ENCODE results near the gene COX20. TPM values are rescaled to one million over a fixed set of nuclear protein-coding genes. Genes with fewer than 3 reads are reported as not detected.

The COX20 gene
- total RNA-seq, 1 donor from 2014 or later: 10.4 TPM

DNA sequence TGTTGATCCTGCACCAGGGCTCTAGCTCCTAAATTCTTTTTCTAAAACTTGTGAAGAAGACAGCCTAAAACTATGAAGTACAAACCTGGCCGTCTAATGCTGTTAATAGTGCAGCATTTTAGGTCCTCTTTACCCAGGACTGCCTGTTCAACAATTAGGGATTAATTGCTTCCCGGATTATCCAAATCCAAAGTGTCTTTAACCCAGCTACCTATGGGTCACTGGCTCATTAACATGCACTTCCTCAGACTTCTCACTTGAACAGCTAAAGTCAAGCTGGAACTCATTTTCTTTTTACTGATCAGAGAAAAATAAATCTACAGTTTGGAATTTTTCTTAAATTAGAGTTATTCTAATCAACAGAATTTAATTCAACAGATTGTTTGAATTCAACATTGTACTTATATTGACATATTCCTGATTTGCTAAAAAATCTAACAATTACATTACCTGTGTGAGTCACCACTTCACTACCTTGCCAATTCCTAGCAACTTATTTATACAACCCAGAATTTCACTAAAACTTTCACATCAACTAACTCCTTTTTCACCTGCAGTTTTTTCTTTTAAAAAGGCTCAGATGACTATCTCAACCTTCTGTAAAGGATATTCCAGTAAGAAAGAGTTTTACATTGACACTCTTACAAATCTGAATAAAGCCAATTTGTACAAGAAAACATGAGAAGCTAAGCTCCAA, 25.6 kb downstream of the COX20 start:
- H3K36me3 ChIP-seq (ENCODE audit: control insufficient read depth in 3 of 3, insufficient read depth in 3 of 3, low read length in 3 of 3): peaks cover 28 to 54% (median 52%) of the 10 kb centered on the region in 3 donors

DNA sequence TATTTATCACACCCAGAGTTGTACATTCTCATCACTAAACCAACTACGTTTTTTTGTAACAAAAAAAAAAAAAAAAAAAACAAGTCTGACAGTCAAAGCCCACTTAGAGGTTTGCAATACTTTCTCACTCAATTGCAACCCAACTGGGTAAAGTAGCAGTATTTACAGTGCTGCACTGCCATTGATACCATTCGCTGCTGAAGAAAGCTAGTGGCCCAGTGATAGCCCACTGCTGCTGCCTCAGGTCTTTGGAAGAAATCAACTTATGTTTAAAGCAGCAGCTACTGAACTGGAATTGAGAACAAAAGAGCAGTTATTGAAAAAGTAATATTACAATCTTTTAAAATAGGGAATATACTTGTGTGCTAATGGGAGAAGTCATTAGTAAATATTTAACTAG, 26.2 kb downstream of the COX20 start:
- Histone ChIP-seq H3K36me3 (ENCODE audit: control insufficient read depth in 3 of 3, insufficient read depth in 3 of 3, low read length in 3 of 3) (peaks cover 24 to 48% (median 46%) of the 10 kb centered on the region in 3 donors), H3K4me1 (ENCODE audit: control insufficient read depth in 3 of 3, insufficient read depth in 3 of 3, low read length in 3 of 3) (peaks cover 28 to 56% (median 50%) of the 10 kb centered on the region in 3 donors), H3K4me3 (ENCODE audit: low read length in 3 of 3) (peak overlapping the region; percentile 78 to 96 (median 83)), H3K27me3 (ENCODE audit: control insufficient read depth in 3 of 3, insufficient read depth in 3 of 3, low read length in 3 of 3) (no peaks in the 10 kb centered on the region), H3K9ac (ENCODE audit: low read depth in 1 of 3, low read length in 3 of 3) (peak overlapping the region; percentile 69 to 90 (median 76)), H3K27ac (ENCODE audit: low read depth, low read length) (peak overlapping the region; percentile 100), H3K9me3 (ENCODE audit: control insufficient read depth in 3 of 3, low read length in 3 of 3) (no peaks in the 10 kb centered on the region)

More for the DNA sequence above, 25.6 kb downstream of the COX20 start:
- peaks cover 28 to 51% (median 50%) of the 10 kb centered on the region in 3 donors for H3K4me1 ChIP-seq (ENCODE audit: control insufficient read depth in 3 of 3, insufficient read depth in 3 of 3, low read length in 3 of 3)
- no peaks in the 10 kb centered on the region for H3K9me3 ChIP-seq (ENCODE audit: control insufficient read depth in 3 of 3, low read length in 3 of 3)
- H3K27me3 ChIP-seq (ENCODE audit: control insufficient read depth in 3 of 3, insufficient read depth in 3 of 3, low read length in 3 of 3): no peaks in the 10 kb centered on the region
- peak overlapping the region; percentile 0 for H3K27ac ChIP-seq (ENCODE audit: low read depth, low read length)
- H3K4me3 ChIP-seq (ENCODE audit: low read length in 3 of 3): peak overlapping the region; percentile 22 to 96 (median 78)
- peak overlapping the region; percentile 40 to 76 (median 69) for H3K9ac ChIP-seq (ENCODE audit: low read depth in 1 of 3, low read length in 3 of 3)

DNA sequence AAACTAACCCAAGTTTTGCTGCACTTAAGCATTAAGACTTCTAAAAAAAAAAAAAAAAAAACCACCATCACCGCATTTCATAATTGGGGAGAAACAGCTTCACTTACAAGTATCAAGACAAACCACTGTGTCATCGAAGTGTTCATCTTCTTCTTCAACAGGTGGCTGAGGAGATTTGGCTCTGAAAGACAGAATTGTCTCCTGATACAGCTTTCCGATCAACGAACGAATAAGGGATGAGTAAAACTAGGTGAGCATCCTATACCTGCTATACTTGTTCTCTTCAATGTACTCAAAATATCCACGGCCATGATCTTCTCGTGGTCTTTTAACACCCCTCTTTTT, 26.9 kb downstream of the COX20 start:
- H3K27ac ChIP-seq (ENCODE audit: low read depth, low read length): peak overlapping the region; percentile 100
- no peaks in the 10 kb centered on the region for H3K27me3 ChIP-seq (ENCODE audit: control insufficient read depth in 3 of 3, insufficient read depth in 3 of 3, low read length in 3 of 3)
- peak overlapping the region; percentile 78 to 96 (median 83) for H3K4me3 ChIP-seq (ENCODE audit: low read length in 3 of 3)
- peaks cover 23 to 41% (median 40%) of the 10 kb centered on the region in 3 donors for H3K36me3 ChIP-seq (ENCODE audit: control insufficient read depth in 3 of 3, insufficient read depth in 3 of 3, low read length in 3 of 3)
- H3K9ac ChIP-seq (ENCODE audit: low read depth in 1 of 3, low read length in 3 of 3): peak overlapping the region; percentile 76 to 90 (median 89)
- no peaks in the 10 kb centered on the region for H3K9me3 ChIP-seq (ENCODE audit: control insufficient read depth in 3 of 3, low read length in 3 of 3)
- H3K4me1 ChIP-seq (ENCODE audit: control insufficient read depth in 3 of 3, insufficient read depth in 3 of 3, low read length in 3 of 3): peaks cover 28 to 59% (median 50%) of the 10 kb centered on the region in 3 donors

DNA sequence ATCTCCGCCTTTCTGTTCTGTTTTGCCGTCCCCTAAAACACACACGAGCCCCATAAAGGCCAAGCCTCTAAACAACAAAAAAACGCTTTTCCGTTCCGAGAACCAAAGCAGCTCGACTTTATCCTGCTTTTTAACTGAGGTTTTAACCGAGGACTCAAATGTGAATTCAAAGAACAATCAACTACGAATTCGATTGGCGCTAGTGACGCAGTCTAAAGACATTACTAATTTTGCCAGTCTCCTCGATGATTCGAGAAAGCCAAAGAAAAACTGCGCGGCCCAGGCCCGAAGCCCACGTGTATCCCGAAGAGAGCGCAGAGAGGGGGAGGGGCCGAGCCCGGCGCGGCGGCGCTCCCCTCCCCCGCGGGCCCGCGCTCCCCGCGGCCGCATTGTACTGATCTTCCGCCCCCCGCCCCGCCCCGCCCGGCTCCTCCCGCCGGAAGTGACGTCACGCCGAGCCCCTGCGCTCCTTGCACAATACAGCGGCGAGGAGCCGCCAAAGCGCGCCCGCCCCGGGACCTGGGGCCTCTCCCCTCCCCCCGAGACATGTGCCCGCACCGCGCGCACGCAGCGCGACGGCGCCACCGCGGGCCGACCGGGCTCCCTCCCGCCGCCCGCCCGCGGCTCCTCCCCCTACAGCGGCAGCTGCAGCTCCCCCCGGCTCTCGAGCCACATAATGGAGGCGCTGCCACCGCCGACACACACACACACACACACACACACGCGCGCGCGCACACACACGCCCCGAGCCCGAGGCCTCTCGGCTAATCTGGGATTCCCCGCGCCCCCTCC, 27.4 kb downstream of the COX20 start:
- Histone ChIP-seq H3K9ac (ENCODE audit: low read depth in 1 of 3, low read length in 3 of 3) (peak overlapping the region; percentile 100), H3K9me3 (ENCODE audit: control insufficient read depth in 3 of 3, low read length in 3 of 3) (no peaks in the 10 kb centered on the region), H3K4me1 (ENCODE audit: control insufficient read depth in 3 of 3, insufficient read depth in 3 of 3, low read length in 3 of 3) (peaks cover 28 to 55% (median 47%) of the 10 kb centered on the region in 3 donors)

GRCh38 chr1:244863491-244864252, 28.2 kb downstream of the COX20 start:
- H3K27me3 ChIP-seq (ENCODE audit: control insufficient read depth in 3 of 3, insufficient read depth in 3 of 3, low read length in 3 of 3): no peaks in the 10 kb centered on the region
- peaks cover 25 to 47% (median 40%) of the 10 kb centered on the region in 3 donors for H3K4me1 ChIP-seq (ENCODE audit: control insufficient read depth in 3 of 3, insufficient read depth in 3 of 3, low read length in 3 of 3)
- no peaks in the 10 kb centered on the region for H3K9me3 ChIP-seq (ENCODE audit: control insufficient read depth in 3 of 3, low read length in 3 of 3)
- H3K27ac ChIP-seq (ENCODE audit: low read depth, low read length): peak overlapping the region; percentile 100
- H3K36me3 ChIP-seq (ENCODE audit: control insufficient read depth in 3 of 3, insufficient read depth in 3 of 3, low read length in 3 of 3): peaks cover 15 to 28% (median 26%) of the 10 kb centered on the region in 3 donors
- peak overlapping the region; percentile 100 for H3K9ac ChIP-seq (ENCODE audit: low read depth in 1 of 3, low read length in 3 of 3)
- H3K4me3 ChIP-seq (ENCODE audit: low read length in 3 of 3): peak overlapping the region; percentile 94 to 97 (median 95)

More for the DNA sequence above, 27.4 kb downstream of the COX20 start:
- Histone ChIP-seq H3K4me3 (ENCODE audit: low read length in 3 of 3) (peak overlapping the region; percentile 94 to 97 (median 96)), H3K27me3 (ENCODE audit: control insufficient read depth in 3 of 3, insufficient read depth in 3 of 3, low read length in 3 of 3) (no peaks in the 10 kb centered on the region), H3K27ac (ENCODE audit: low read depth, low read length) (peak overlapping the region; percentile 100), H3K36me3 (ENCODE audit: control insufficient read depth in 3 of 3, insufficient read depth in 3 of 3, low read length in 3 of 3) (peaks cover 18 to 36% (median 34%) of the 10 kb centered on the region in 3 donors)

GRCh38 chr1:244864253-244865027, 29.0 kb downstream of the COX20 start, which contains the start of gene HNRNPU:
Gene HNRNPU (minus strand): TSS chr1:244864543. CDS start chr1:244864307, 236 bp downstream.
- Histone ChIP-seq H3K4me3 (ENCODE audit: low read length in 3 of 3) (peak within 1 kb of the TSS; percentile 94 to 97 (median 95)), H3K9ac (ENCODE audit: low read depth in 1 of 3, low read length in 3 of 3) (peak within 1 kb of the TSS; percentile 100), H3K4me1 (ENCODE audit: control insufficient read depth in 3 of 3, insufficient read depth in 3 of 3, low read length in 3 of 3) (peaks cover 22 to 39% (median 33%) of the 10 kb centered on the region in 3 donors), H3K9me3 (ENCODE audit: control insufficient read depth in 3 of 3, low read length in 3 of 3) (no peaks in the 10 kb centered on the region), H3K36me3 (ENCODE audit: control insufficient read depth in 3 of 3, insufficient read depth in 3 of 3, low read length in 3 of 3) (peaks cover 10 to 21% (median 19%) of the 10 kb centered on the region in 3 donors), H3K27me3 (ENCODE audit: control insufficient read depth in 3 of 3, insufficient read depth in 3 of 3, low read length in 3 of 3) (no peaks in the 10 kb centered on the region), H3K27ac (ENCODE audit: low read depth, low read length) (peak within 1 kb of the TSS; percentile 100)

GRCh38 chr1:244865028-244865371, 29.5 kb downstream of the COX20 start:
- no peaks in the 10 kb centered on the region for H3K9me3 ChIP-seq (ENCODE audit: control insufficient read depth in 3 of 3, low read length in 3 of 3)
- peak overlapping the region; percentile 78 to 97 (median 95) for H3K4me3 ChIP-seq (ENCODE audit: low read length in 3 of 3)
- peak overlapping the region; percentile 83 to 100 (median 88) for H3K9ac ChIP-seq (ENCODE audit: low read depth in 1 of 3, low read length in 3 of 3)
- peaks cover 5 to 15% (median 13%) of the 10 kb centered on the region in 3 donors for H3K36me3 ChIP-seq (ENCODE audit: control insufficient read depth in 3 of 3, insufficient read depth in 3 of 3, low read length in 3 of 3)
- no peaks in the 10 kb centered on the region for H3K27me3 ChIP-seq (ENCODE audit: control insufficient read depth in 3 of 3, insufficient read depth in 3 of 3, low read length in 3 of 3)
- peak overlapping the region; percentile 100 for H3K27ac ChIP-seq (ENCODE audit: low read depth, low read length)
- peaks cover 16 to 34% (median 27%) of the 10 kb centered on the region in 3 donors for H3K4me1 ChIP-seq (ENCODE audit: control insufficient read depth in 3 of 3, insufficient read depth in 3 of 3, low read length in 3 of 3)

GRCh38 chr1:244865820-244866219, 30.4 kb downstream of the COX20 start:
- peak overlapping the region; percentile 100 for H3K27ac ChIP-seq (ENCODE audit: low read depth, low read length)
- peak overlapping the region; percentile 34 to 100 (median 88) for H3K9ac ChIP-seq (ENCODE audit: low read depth in 1 of 3, low read length in 3 of 3)
- H3K4me3 ChIP-seq (ENCODE audit: low read length in 3 of 3): peak overlapping the region in 1 of 3 donors; percentile 95
- H3K27me3 ChIP-seq (ENCODE audit: control insufficient read depth in 3 of 3, insufficient read depth in 3 of 3, low read length in 3 of 3): no peaks in the 10 kb centered on the region
- no peaks in the 10 kb centered on the region for H3K9me3 ChIP-seq (ENCODE audit: control insufficient read depth in 3 of 3, low read length in 3 of 3)
- H3K4me1 ChIP-seq (ENCODE audit: control insufficient read depth in 3 of 3, insufficient read depth in 3 of 3, low read length in 3 of 3): peaks cover 8 to 26% (median 19%) of the 10 kb centered on the region in 3 donors
- peaks cover 3 to 11% (median 5%) of the 10 kb centered on the region in 3 donors for H3K36me3 ChIP-seq (ENCODE audit: control insufficient read depth in 3 of 3, insufficient read depth in 3 of 3, low read length in 3 of 3)

DNA sequence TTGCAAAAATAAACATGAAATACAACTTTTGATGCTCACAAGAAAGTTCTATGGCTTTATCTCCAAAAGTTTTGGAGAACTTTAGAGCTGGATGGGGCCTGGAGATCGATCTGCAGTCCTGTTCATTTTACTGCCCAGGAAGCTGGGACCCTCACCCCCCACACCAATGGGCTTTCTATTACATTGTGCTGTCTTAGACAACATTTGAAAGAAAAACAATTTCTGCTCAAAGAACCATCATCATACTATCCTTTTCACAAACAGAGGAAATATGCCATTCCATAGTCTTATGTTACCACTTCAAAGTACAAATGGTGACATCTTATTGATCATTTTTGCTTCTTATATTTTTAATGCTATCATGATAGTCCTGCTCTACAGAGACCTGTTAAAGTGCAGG, 30.9 kb downstream of the COX20 start:
- H3K4me3 ChIP-seq (ENCODE audit: low read length in 3 of 3): no peak overlapping the region

More for the DNA sequence above, 30.9 kb downstream of the COX20 start:
- H3K27ac ChIP-seq (ENCODE audit: low read depth, low read length): peak overlapping the region; percentile 100
- peaks cover 3 to 6% (median 3%) of the 10 kb centered on the region in 3 donors for H3K36me3 ChIP-seq (ENCODE audit: control insufficient read depth in 3 of 3, insufficient read depth in 3 of 3, low read length in 3 of 3)
- peaks cover 4 to 21% (median 14%) of the 10 kb centered on the region in 3 donors for H3K4me1 ChIP-seq (ENCODE audit: control insufficient read depth in 3 of 3, insufficient read depth in 3 of 3, low read length in 3 of 3)
- no peaks in the 10 kb centered on the region for H3K27me3 ChIP-seq (ENCODE audit: control insufficient read depth in 3 of 3, insufficient read depth in 3 of 3, low read length in 3 of 3)
- H3K9ac ChIP-seq (ENCODE audit: low read depth in 1 of 3, low read length in 3 of 3): peak overlapping the region in 2 of 3 donors; percentile 5 to 18
- H3K9me3 ChIP-seq (ENCODE audit: control insufficient read depth in 3 of 3, low read length in 3 of 3): no peaks in the 10 kb centered on the region
